Adrenal gland (tissue), 12 donors: ENCODE results near the gene IL13RA1. TPM values are rescaled to one million over a fixed set of nuclear protein-coding genes. Genes with fewer than 3 reads are reported as not detected.

Source experiments
- DNase-seq, 7 donors: peaks; one replicate each; pipeline ENCODE4 v3.0.0-alpha.2; 2019 to 2020
- H3K27ac ChIP-seq, 5 donors: fragments of 200-600 bp; sonication (generic) in 4 of 5; 1 replicate in 3 of 5; 2 replicates in 2 of 5; pipeline versions ENCODE4 v1.5.1 to v1.8.0; 2016 to 2020; ENCODE audit warnings: mild to moderate bottlenecking in 1 of 5
- H3K27me3 ChIP-seq: fragments of 200-600 bp; 2 replicates; pipeline ENCODE4 v1.8.0; 2021
- H3K36me3 ChIP-seq, 2 donors: fragments of 200-600 bp; replicated peaks in 1 of 2; 1 replicate in 1 of 2; 2 replicates in 1 of 2; pipeline versions ENCODE4 v1.5.1 to v1.8.0; 2018 to 2022
- H3K4me1 ChIP-seq, 2 donors: fragments of 200-600 bp; replicated peaks in 1 of 2; 1 replicate in 1 of 2; 2 replicates in 1 of 2; pipeline versions ENCODE4 v1.5.1 to v1.8.0; 2018 to 2021
- H3K4me3 ChIP-seq, 4 donors: fragments of 200-600 bp; sonication (generic) in 3 of 4; one replicate each; pipeline ENCODE4 v1.5.1; 2016 to 2018
- H3K9me3 ChIP-seq, 3 donors: fragments of 200-600 bp; sonication (generic) in 1 of 3; replicated peaks in 1 of 3; 1 replicate in 2 of 3; 2 replicates in 1 of 3; pipeline versions ENCODE4 v1.5.1 to v1.8.0; 2016 to 2021
- POLR2A ChIP-seq, 2 donors: fragments of 450-650 bp; IDR thresholded peaks; one replicate each; pipeline ENCODE4 v1.6.1; 2017; ENCODE audit warnings: antibody characterized with exemption in 2 of 2, mild to moderate bottlenecking in 2 of 2, moderate library complexity in 1 of 2
- WGBS, 4 donors: extraction: QIAGEN DNeasy Blood & Tissue Kit in 2 of 4; methylation state at CpG; one replicate each; pipeline versions ENCODE4 v1.1.5 to v1.1.7; 2013 to 2017; 5-methylcytosine and 5-hydroxymethylcytosine counted together
- intact Hi-C, 2 donors: fragments of 100-400 bp; cut with DNase I; formaldehyde crosslinking; loops; one replicate each; pipeline versions ENCODE4 v1.14.1 to v1.15.0; 2022 to 2023
- polyA plus RNA-seq, 3 donors: library from polyadenylated mRNA; stranded (reverse); fragments of 200-250 nt in 2 of 3; fragments of 350-450 nt in 1 of 3; fragmentation: Illumina TruSeq in 1 of 3; extraction: RNeasy Lipid Tissue Mini Kit (QIAGEN cat#74804) in 1 of 3; gene quantifications; one replicate each; pipeline ENCODE4 v1.2.3, GENCODE V29; 2013 to 2014
- total RNA-seq, 9 donors: library from RNA; depleted of rRNA in 4 of 9; stranded (reverse); fragments of >200 nt in 4 of 9; fragments of 120-200 nt in 1 of 9; fragmentation: NEBNext Ultra II Directional in 1 of 9; extraction: Animal tissue kit (Norgen Biotek cat#: 25700) in 1 of 9; gene quantifications; one replicate each; pipeline versions ENCODE4 v1.1.0 to v1.2.4, GENCODE V29; 2013 to 2023
- TF ChIP-seq, protein P1 (sequence below), 6 experiments: fragments of 450-650 bp in 4 of 6; fragments of 200-600 bp in 2 of 6; sonication (generic) in 1 of 6; IDR thresholded peaks; 1 replicate in 5 of 6; 2 replicates in 1 of 6; pipeline versions ENCODE4 v1.5.1 to v1.8.0; 2016 to 2021; ENCODE audit warnings: antibody characterized with exemption in 6 of 6, mild to moderate bottlenecking in 2 of 6, moderate library complexity in 1 of 6
- donor health status: healthy with polysubstance abuse.
- donor health status: Bipolar disorder and iron deficiency.
- donor health status: DM: yes; HTN: yes; CAD: no.
- donor health status: DM: no; HTN: no; CAD: no.
- donor health status: DM: no; HTN: no; CAD: no.
- donor health status: DM: yes; HTN: yes; CAD: no.

Gene IL13RA1
- total and polyA plus RNA-seq, 12 donors = 19.0 to 93.6 (median 51.0) TPM

DNA sequence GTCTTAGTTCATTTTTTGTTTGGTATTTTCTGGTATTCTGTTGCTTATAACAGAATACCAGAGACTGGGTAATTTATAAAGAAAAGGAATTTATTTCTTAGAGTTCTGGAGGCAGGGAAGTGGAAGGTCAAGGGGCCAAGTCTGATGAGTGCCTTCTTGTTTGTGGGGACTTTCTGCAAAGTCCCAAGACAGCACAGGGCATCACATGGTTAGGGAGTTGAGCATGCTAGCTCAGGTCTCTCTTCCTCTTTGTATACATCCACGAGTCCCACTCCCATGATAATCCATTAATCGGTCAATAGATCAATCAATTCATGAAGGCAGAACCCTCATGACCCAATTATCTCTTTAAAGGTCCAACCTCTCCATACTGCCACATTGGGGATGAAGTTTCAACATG, 31.1 kb downstream of the IL13RA1 start:
- Histone ChIP-seq H3K27me3 (no peaks in the 10 kb centered on the region), H3K4me3 (no peak overlapping the region), H3K36me3 (peaks cover 0 to 6% of the 10 kb centered on the region in 2 donors), H3K27ac (no peak overlapping the region), H3K4me1 (no peaks in the 10 kb centered on the region), H3K9me3 (no peaks in the 10 kb centered on the region)
- intact Hi-C loops = no loop called here
- DNase-seq = no peak
- 38 to 100% (median 79%) methylated on average over 1 to 2 of the region's 2 CpGs for WGBS, 4 donors
- no peak for TF ChIP-seq POLR2A (IDR thresholded peaks at IDR 0.05)
- TF ChIP-seq, protein P1, sequence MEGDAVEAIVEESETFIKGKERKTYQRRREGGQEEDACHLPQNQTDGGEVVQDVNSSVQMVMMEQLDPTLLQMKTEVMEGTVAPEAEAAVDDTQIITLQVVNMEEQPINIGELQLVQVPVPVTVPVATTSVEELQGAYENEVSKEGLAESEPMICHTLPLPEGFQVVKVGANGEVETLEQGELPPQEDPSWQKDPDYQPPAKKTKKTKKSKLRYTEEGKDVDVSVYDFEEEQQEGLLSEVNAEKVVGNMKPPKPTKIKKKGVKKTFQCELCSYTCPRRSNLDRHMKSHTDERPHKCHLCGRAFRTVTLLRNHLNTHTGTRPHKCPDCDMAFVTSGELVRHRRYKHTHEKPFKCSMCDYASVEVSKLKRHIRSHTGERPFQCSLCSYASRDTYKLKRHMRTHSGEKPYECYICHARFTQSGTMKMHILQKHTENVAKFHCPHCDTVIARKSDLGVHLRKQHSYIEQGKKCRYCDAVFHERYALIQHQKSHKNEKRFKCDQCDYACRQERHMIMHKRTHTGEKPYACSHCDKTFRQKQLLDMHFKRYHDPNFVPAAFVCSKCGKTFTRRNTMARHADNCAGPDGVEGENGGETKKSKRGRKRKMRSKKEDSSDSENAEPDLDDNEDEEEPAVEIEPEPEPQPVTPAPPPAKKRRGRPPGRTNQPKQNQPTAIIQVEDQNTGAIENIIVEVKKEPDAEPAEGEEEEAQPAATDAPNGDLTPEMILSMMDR (IDR thresholded peaks at IDR 0.05) = no peak

DNA sequence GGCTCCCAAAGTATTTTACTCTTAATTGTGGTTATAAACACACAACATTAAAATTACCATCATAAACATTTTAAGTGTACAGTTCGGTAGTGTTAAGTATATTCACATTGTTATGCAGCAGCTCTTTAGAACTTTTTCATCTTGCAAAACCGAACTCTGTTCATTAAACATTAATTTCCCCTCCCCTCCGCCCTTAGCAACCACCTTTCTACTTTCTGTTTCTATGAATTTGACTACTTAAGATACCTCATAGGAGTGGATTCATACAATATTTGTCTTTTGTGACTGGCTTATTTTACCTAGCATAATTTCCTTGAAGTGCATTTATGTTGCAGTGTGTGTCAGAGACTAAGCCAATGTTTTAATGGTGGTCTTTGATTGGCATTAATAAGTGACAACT, 32.6 kb downstream of the IL13RA1 start:
- no peak for TF ChIP-seq POLR2A (IDR thresholded peaks at IDR 0.05)
- TF ChIP-seq, protein P1 (IDR thresholded peaks at IDR 0.05) = no peak
- Histone ChIP-seq H3K36me3 (peaks cover 0 to 6% of the 10 kb centered on the region in 2 donors), H3K27ac (no peak overlapping the region), H3K4me1 (no peaks in the 10 kb centered on the region), H3K27me3 (no peaks in the 10 kb centered on the region), H3K4me3 (no peak overlapping the region), H3K9me3 (no peaks in the 10 kb centered on the region)
- DNase-seq = no peak
- intact Hi-C loops = no loop called here
- WGBS, 4 donors = 71 to 92% (median 79%) methylated on average over 3 of the region's 3 CpGs

DNA sequence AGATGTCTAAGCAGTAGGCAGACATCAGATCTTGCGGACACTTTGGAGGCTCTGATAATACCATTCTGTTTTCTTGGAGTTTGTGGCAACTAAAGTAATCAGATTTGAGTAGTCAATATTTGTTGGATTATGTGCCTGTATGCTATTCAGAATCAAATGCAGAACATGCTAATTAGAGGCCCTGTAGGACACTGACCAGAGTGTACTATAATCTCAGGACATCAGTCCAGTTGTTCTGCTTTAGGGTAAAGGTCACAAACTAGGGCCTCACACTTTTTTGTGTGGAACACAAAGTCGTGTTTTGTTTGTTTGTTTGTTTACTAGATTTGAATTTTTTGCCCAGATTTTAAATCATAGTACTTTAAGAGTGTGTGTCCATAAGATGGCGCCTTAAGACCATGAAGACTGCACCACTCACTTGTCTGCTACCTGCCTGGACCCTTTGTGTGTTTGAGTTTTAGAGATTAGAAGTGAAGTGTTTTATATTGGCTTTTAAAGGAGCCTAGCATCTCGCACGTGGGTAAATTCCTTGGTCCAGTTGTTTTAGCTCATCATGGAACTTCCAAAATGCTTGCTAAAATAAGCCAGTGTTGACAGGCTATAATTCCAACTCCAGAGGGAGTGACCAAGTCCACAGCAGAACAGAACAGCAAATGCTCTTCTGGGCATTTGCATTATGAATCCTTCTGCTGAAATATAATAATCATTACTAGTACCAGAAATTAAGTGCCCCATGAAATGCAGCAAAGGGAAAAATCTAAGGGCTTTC, 34.7 kb downstream of the IL13RA1 start:
- no peaks in the 10 kb centered on the region for H3K27me3 ChIP-seq
- H3K9me3 ChIP-seq = no peaks in the 10 kb centered on the region
- no peak for DNase-seq
- H3K27ac ChIP-seq = no peak overlapping the region
- WGBS, 4 donors = 38 to 54% (median 49%) methylated on average over 5 of the region's 5 CpGs
- TF ChIP-seq, protein P1 (IDR thresholded peaks at IDR 0.05) = peak in 1 of 6 experiments; percentile 5
- no peak for TF ChIP-seq POLR2A (IDR thresholded peaks at IDR 0.05)
- intact Hi-C loops = no loop called here
- peaks cover 0 to 6% of the 10 kb centered on the region in 2 donors for H3K36me3 ChIP-seq
- no peak overlapping the region for H3K4me3 ChIP-seq
- H3K4me1 ChIP-seq = no peaks in the 10 kb centered on the region

DNA sequence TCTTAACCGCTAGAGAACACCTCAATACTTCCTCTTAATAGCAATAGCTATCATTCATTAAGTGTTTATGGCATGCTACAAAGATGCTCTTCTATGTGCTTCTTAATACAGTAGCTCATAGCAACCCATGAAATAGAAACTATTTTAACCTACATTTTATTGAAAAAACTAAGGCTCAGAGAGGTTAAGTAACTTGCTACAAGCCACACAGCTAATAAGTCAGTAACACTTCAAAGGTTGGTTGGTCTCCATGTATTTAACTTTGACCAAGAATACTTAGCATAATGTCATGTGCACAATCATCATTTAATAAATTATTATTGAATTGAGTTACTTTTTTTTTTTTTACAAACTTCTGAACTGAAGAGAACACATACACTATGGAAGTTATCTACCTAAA, 36.1 kb downstream of the IL13RA1 start:
- Histone ChIP-seq H3K4me1 (no peaks in the 10 kb centered on the region), H3K36me3 (peaks cover 0 to 6% of the 10 kb centered on the region in 2 donors), H3K27me3 (no peaks in the 10 kb centered on the region), H3K4me3 (no peak overlapping the region), H3K27ac (no peak overlapping the region), H3K9me3 (no peaks in the 10 kb centered on the region)
- TF ChIP-seq POLR2A (IDR thresholded peaks at IDR 0.05) = no peak
- TF ChIP-seq, protein P1 (IDR thresholded peaks at IDR 0.05) = no peak
- 87 to 100% (median 92%) methylated on average over 1 of the region's 1 CpG for WGBS, 4 donors
- no peak for DNase-seq
- intact Hi-C loops = no loop called here
